Mesothelial cell of epicardium (in vitro differentiated cells): Measurements from ENCODE around the gene TBL3. TPM values are rescaled to one million over a fixed set of nuclear protein-coding genes. Genes with fewer than 3 reads are reported as not detected.
A peak's percentile ranks its signal among the peaks of the same experiment; 100 is the strongest.

Source experiments
- DNase-seq, 2 experiments: peaks; one replicate each; pipeline ENCODE4 v3.0.0; 2021; ENCODE audit warnings: low spot score in 2 of 2; ENCODE audit not compliant: unreplicated experiment in 2 of 2
- H3K27ac Mint-ChIP-seq: 2 replicates; pipeline ENCODE4 v1.8.0; 2021; ENCODE audit warnings: mixed read lengths
- H3K27me3 Mint-ChIP-seq: 2 replicates; pipeline ENCODE4 v1.8.0; 2021; ENCODE audit warnings: low read depth, mixed read lengths
- H3K36me3 Mint-ChIP-seq: 2 replicates; pipeline ENCODE4 v1.8.0; 2021; ENCODE audit warnings: mixed read lengths
- H3K4me1 Mint-ChIP-seq: 2 replicates; pipeline ENCODE4 v1.8.0; 2021; ENCODE audit warnings: mixed read lengths
- H3K4me3 Mint-ChIP-seq: 2 replicates; pipeline ENCODE4 v1.8.0; 2021; ENCODE audit warnings: mild to moderate bottlenecking, moderate library complexity, mixed read lengths
- H3K9me3 Mint-ChIP-seq: 2 replicates; pipeline ENCODE4 v1.8.0; 2021; ENCODE audit warnings: mixed read lengths
- CTCF ChIP-seq: fragments of 200-600 bp; sonication (generic); IDR thresholded peaks from one replicate; pipeline ENCODE4 v1.5.0; 2021; ENCODE audit warnings: antibody characterized with exemption; ENCODE audit not compliant: unreplicated experiment
- total RNA-seq: library from RNA; stranded (reverse); gene quantifications from 3 replicates; pipeline ENCODE4 v1.2.1, GENCODE V29; 2021

TBL3 gene
- total RNA-seq, 1 donor from 2014 or later = 37.2 TPM

- peaks cover 4% of the 10 kb centered on the region for H3K4me1 Mint-ChIP-seq
These were observed 7.6 kb downstream of the TBL3 start for GRCh38 chr16:1979271-1980029.

GRCh38 chr16:1980030-1980769, 8.3 kb downstream of the TBL3 start:
- no peak for TF ChIP-seq CTCF
- no peak for DNase-seq
- Mint-ChIP-seq H3K4me1 (peaks cover 12% of the 10 kb centered on the region), H3K4me3 (no peak overlapping the region), H3K27me3 (peaks cover 51% of the 10 kb centered on the region), H3K36me3 (peaks cover 6% of the 10 kb centered on the region), H3K9me3 (no peaks in the 10 kb centered on the region), H3K27ac (no peak overlapping the region)

More at GRCh38 chr16:1979271-1980029, 7.6 kb downstream of the TBL3 start:
- Mint-ChIP-seq H3K27ac (no peak overlapping the region), H3K4me3 (peak overlapping the region; percentile 46), H3K27me3 (peaks cover 51% of the 10 kb centered on the region), H3K9me3 (no peaks in the 10 kb centered on the region), H3K36me3 (peaks cover 9% of the 10 kb centered on the region)
- peak in 1 of 2 experiments; percentile 65 for DNase-seq
- TF ChIP-seq CTCF = no peak

DNA sequence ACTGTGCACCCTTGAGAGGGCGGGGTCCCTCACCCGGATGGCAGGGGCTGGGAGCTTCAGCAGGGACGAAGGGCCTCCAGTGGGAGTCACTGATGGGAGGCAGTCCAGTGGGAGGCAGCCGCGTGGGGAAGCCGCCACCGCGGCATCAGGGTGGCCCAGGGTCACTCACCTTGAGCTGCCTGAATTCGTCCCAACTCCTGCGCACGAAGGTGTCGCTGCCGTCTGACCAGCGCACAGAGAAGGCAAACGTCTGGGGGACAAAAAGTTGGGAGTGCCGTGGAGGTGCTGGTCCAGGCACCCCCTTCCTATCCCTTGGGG, 8.9 kb downstream of the TBL3 start:
- H3K27me3 Mint-ChIP-seq = peaks cover 51% of the 10 kb centered on the region
- no peak for TF ChIP-seq CTCF
- no peak overlapping the region for H3K27ac Mint-ChIP-seq
- peaks cover 15% of the 10 kb centered on the region for H3K4me1 Mint-ChIP-seq
- peaks cover 6% of the 10 kb centered on the region for H3K36me3 Mint-ChIP-seq
- DNase-seq = no peak
- H3K4me3 Mint-ChIP-seq = no peak overlapping the region
- no peaks in the 10 kb centered on the region for H3K9me3 Mint-ChIP-seq

GRCh38 chr16:1981398-1981836, 9.6 kb downstream of the TBL3 start, which contains the start of gene NOXO1:
Gene NOXO1 (minus strand): TSS chr16:1981469. CDS start chr16:1981179, 290 bp downstream.
- Mint-ChIP-seq H3K27ac (no peak within 1 kb of the TSS), H3K9me3 (no peaks in the 10 kb centered on the region), H3K36me3 (peaks cover 5% of the 10 kb centered on the region), H3K4me3 (peak within 1 kb of the TSS; percentile 29), H3K27me3 (peaks cover 51% of the 10 kb centered on the region), H3K4me1 (peaks cover 15% of the 10 kb centered on the region)
- DNase-seq = no peak
- no peak for TF ChIP-seq CTCF

GRCh38 chr16:1982013-1982433, 10.2 kb downstream of the TBL3 start:
- H3K36me3 Mint-ChIP-seq = peaks cover 11% of the 10 kb centered on the region
- H3K9me3 Mint-ChIP-seq = no peaks in the 10 kb centered on the region
- no peak overlapping the region for H3K27ac Mint-ChIP-seq
- H3K4me3 Mint-ChIP-seq = no peak overlapping the region
- H3K27me3 Mint-ChIP-seq = peaks cover 52% of the 10 kb centered on the region
- peaks cover 15% of the 10 kb centered on the region for H3K4me1 Mint-ChIP-seq
- TF ChIP-seq CTCF = no peak
- no peak for DNase-seq
